ENCODE results near the gene SCN5A.

Gene SCN5A

DNA sequence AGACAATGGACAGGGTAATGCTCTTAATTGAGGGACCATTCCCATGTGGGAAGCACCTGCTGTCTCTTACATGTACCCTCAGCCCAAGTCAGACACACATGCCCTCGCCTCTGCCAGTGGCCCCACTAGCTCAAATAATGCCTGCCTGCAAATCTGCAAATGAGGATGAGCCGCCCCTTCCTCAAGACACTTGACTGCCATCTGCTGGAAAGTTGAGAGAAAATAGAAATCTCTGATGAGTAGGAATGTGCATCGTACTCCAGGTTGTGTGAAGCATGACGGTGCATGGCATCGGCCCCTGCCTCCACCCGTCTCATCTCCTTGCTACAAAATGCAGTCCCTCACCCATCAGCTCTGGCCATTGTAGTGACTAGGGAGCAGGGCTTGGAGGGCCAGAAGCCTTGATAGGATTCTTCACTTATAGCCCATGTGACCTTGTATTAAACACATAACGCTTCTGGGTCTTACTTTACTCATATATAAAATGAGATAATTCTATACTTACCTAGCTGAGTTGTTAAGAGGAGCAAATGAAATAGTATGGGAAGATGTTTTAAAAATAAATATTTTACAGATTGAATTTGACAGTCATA is 6.3 kb upstream of the SCN5A start:
- ATAC-seq = peak; percentile 81
- TF ChIP-seq RARB (CRISPR knock-in tag; IDR thresholded peaks at IDR 0.05) = no peak
- TF ChIP-seq ARNTL (CRISPR knock-in tag; IDR thresholded peaks at IDR 0.05; ENCODE audit: borderline replicate concordance, low read depth) = no peak
- TF ChIP-seq PATZ1 (CRISPR knock-in tag; IDR thresholded peaks at IDR 0.05; ENCODE audit: borderline replicate concordance) = no peak
- no peak for TF ChIP-seq ZNF70 (CRISPR knock-in tag; IDR thresholded peaks at IDR 0.05)
- TF ChIP-seq, protein P1, sequence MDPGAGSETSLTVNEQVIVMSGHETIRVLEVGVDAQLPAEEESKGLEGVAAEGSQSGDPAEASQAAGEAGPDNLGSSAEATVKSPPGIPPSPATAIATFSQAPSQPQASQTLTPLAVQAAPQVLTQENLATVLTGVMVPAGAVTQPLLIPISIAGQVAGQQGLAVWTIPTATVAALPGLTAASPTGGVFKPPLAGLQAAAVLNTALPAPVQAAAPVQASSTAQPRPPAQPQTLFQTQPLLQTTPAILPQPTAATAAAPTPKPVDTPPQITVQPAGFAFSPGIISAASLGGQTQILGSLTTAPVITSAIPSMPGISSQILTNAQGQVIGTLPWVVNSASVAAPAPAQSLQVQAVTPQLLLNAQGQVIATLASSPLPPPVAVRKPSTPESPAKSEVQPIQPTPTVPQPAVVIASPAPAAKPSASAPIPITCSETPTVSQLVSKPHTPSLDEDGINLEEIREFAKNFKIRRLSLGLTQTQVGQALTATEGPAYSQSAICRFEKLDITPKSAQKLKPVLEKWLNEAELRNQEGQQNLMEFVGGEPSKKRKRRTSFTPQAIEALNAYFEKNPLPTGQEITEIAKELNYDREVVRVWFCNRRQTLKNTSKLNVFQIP (CRISPR knock-in tag; IDR thresholded peaks at IDR 0.05; ENCODE audit: borderline replicate concordance, low read depth) = no peak
- no peak for TF ChIP-seq SNAI2 (CRISPR knock-in tag; IDR thresholded peaks at IDR 0.05)
- TF ChIP-seq TOX (CRISPR knock-in tag; IDR thresholded peaks at IDR 0.05; ENCODE audit: borderline replicate concordance) = no peak
- no peak for TF ChIP-seq ISL1 (CRISPR knock-in tag; IDR thresholded peaks at IDR 0.05)
- TF ChIP-seq TCF4 (CRISPR knock-in tag; IDR thresholded peaks at IDR 0.05; ENCODE audit: borderline replicate concordance) = no peak
- TF ChIP-seq, protein P2, sequence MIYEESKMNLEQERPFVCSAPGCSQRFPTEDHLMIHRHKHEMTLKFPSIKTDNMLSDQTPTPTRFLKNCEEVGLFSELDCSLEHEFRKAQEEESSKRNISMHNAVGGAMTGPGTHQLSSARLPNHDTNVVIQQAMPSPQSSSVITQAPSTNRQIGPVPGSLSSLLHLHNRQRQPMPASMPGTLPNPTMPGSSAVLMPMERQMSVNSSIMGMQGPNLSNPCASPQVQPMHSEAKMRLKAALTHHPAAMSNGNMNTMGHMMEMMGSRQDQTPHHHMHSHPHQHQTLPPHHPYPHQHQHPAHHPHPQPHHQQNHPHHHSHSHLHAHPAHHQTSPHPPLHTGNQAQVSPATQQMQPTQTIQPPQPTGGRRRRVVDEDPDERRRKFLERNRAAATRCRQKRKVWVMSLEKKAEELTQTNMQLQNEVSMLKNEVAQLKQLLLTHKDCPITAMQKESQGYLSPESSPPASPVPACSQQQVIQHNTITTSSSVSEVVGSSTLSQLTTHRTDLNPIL (CRISPR knock-in tag; IDR thresholded peaks at IDR 0.05; ENCODE audit: low read depth) = no peak

GRCh38 chr3:38653685-38654537 is 4.4 kb upstream of the SCN5A start:
- TF ChIP-seq ZFP30 (CRISPR knock-in tag; IDR thresholded peaks at IDR 0.05) (no peak), CSDC2 (CRISPR knock-in tag; IDR thresholded peaks at IDR 0.05) (no peak), ESRRG (CRISPR knock-in tag; IDR thresholded peaks at IDR 0.05) (no peak), TOX (CRISPR knock-in tag; IDR thresholded peaks at IDR 0.05; ENCODE audit: borderline replicate concordance) (no peak), BACH2 (CRISPR knock-in tag; IDR thresholded peaks at IDR 0.05; ENCODE audit: borderline replicate concordance) (no peak), ZNF70 (CRISPR knock-in tag; IDR thresholded peaks at IDR 0.05) (no peak), ZC3H10 (CRISPR knock-in tag; IDR thresholded peaks at IDR 0.05) (no peak), SNAI2 (CRISPR knock-in tag; IDR thresholded peaks at IDR 0.05) (no peak), RARB (CRISPR knock-in tag; IDR thresholded peaks at IDR 0.05) (no peak), ARNTL (CRISPR knock-in tag; IDR thresholded peaks at IDR 0.05; ENCODE audit: borderline replicate concordance, low read depth) (no peak), ZNF8 (CRISPR knock-in tag; IDR thresholded peaks at IDR 0.05) (no peak), OSR1 (CRISPR knock-in tag; IDR thresholded peaks at IDR 0.05) (no peak), GLIS3 (CRISPR knock-in tag; IDR thresholded peaks at IDR 0.05) (no peak), PPARA (CRISPR knock-in tag; IDR thresholded peaks at IDR 0.05; ENCODE audit: borderline replicate concordance) (no peak), ZFP3 (CRISPR knock-in tag; IDR thresholded peaks at IDR 0.05) (no peak)
- TF ChIP-seq, protein P2 (CRISPR knock-in tag; IDR thresholded peaks at IDR 0.05; ENCODE audit: low read depth) = no peak
- TF ChIP-seq, protein P1 (CRISPR knock-in tag; IDR thresholded peaks at IDR 0.05; ENCODE audit: borderline replicate concordance, low read depth) = no peak
- TF ChIP-seq, protein P3, sequence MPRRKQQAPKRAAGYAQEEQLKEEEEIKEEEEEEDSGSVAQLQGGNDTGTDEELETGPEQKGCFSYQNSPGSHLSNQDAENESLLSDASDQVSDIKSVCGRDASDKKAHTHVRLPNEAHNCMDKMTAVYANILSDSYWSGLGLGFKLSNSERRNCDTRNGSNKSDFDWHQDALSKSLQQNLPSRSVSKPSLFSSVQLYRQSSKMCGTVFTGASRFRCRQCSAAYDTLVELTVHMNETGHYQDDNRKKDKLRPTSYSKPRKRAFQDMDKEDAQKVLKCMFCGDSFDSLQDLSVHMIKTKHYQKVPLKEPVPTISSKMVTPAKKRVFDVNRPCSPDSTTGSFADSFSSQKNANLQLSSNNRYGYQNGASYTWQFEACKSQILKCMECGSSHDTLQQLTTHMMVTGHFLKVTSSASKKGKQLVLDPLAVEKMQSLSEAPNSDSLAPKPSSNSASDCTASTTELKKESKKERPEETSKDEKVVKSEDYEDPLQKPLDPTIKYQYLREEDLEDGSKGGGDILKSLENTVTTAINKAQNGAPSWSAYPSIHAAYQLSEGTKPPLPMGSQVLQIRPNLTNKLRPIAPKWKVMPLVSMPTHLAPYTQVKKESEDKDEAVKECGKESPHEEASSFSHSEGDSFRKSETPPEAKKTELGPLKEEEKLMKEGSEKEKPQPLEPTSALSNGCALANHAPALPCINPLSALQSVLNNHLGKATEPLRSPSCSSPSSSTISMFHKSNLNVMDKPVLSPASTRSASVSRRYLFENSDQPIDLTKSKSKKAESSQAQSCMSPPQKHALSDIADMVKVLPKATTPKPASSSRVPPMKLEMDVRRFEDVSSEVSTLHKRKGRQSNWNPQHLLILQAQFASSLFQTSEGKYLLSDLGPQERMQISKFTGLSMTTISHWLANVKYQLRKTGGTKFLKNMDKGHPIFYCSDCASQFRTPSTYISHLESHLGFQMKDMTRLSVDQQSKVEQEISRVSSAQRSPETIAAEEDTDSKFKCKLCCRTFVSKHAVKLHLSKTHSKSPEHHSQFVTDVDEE (CRISPR knock-in tag; IDR thresholded peaks at IDR 0.05) = no peak
- TF ChIP-seq, protein P4, sequence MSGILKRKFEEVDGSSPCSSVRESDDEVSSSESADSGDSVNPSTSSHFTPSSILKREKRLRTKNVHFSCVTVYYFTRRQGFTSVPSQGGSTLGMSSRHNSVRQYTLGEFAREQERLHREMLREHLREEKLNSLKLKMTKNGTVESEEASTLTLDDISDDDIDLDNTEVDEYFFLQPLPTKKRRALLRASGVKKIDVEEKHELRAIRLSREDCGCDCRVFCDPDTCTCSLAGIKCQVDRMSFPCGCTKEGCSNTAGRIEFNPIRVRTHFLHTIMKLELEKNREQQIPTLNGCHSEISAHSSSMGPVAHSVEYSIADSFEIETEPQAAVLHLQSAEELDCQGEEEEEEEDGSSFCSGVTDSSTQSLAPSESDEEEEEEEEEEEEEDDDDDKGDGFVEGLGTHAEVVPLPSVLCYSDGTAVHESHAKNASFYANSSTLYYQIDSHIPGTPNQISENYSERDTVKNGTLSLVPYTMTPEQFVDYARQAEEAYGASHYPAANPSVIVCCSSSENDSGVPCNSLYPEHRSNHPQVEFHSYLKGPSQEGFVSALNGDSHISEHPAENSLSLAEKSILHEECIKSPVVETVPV (CRISPR knock-in tag; IDR thresholded peaks at IDR 0.05) = no peak
- ATAC-seq = no peak

Measured in SK-N-SH treated with all-trans-retinoic acid at 6 μM for 48 hours (cell line).